Activated CD4-positive, alpha-beta T cell treated with anti-CD3 and anti-CD28 coated beads, Interleukin-2, amount 50 U/mL, for 4 hours (primary cell): Measurements from ENCODE around the gene AGFG1.

ENCODE experiments used
- DNase-seq, 2 experiments: peaks; one replicate each; pipeline ENCODE4 v3.0.0-alpha.2; 2020

The AGFG1 gene, protein sequence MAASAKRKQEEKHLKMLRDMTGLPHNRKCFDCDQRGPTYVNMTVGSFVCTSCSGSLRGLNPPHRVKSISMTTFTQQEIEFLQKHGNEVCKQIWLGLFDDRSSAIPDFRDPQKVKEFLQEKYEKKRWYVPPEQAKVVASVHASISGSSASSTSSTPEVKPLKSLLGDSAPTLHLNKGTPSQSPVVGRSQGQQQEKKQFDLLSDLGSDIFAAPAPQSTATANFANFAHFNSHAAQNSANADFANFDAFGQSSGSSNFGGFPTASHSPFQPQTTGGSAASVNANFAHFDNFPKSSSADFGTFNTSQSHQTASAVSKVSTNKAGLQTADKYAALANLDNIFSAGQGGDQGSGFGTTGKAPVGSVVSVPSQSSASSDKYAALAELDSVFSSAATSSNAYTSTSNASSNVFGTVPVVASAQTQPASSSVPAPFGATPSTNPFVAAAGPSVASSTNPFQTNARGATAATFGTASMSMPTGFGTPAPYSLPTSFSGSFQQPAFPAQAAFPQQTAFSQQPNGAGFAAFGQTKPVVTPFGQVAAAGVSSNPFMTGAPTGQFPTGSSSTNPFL

DNA sequence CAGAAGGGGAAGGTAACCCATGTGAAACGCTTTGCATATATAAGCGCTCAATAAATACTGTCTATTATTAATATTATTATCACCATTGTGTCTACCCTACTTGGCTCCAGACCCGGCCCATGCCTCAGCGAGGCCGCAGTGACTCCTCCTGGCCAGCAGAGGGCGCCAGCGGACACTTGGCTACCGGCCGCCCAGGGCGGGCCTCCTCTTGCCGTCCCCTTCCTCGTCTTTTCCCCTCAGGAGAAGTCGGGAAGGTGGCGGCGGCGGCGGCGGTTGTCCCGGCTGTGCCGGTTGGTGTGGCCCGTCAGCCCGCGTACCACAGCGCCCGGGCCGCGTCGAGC lies at the start of gene AGFG1:
Gene AGFG1, plus strand, starts transcription at position 233 of the 341 bp plus-strand sequence. CDS start 266 bp downstream, outside the sequence.
- peak; percentile 83 to 85 for DNase-seq

DNA sequence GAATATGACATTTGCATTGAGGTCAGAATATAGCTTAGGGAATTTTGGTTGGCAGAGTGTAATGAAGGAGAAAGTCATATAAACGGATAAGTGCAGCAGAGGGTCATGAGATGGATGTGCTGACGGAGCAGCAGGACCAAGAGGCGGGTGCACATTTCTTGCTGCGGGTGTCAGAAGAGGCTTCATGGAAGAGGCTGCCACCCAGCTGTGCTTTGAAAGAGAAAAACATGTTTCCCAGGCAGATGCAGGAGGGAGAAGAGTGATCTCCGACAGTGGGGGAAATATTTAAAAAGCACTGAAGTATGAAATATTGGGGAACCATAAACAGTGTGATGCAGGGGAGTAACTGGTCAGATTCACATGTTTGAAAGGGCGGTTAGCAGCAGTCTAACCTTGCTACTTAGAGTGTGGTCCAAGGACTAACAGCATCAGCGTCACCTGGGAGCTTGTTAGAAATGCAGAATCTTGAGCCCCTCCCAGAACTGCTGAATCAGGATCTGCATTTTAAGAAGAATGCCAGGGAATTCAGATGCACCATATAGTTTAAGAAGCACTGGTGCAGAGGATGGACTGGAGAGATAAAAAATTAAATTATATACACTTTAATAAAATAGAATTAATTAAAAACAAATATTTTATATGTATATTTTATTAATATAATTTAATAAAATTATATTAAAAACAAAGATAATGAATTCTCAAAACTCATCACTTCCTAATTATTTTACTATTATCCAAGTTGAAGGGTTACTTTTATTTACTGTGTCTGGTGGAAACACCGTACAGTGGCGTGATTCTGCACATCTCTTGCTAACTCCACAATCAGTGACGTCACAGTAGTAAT lies 48.1 kb upstream of the AGFG1 start:
- no peak for DNase-seq

GRCh38 chr2:227428731-227429285 lies 43.1 kb upstream of the AGFG1 start:
- no peak for DNase-seq

- no peak for DNase-seq
These were observed 41.3 kb upstream of the AGFG1 start for GRCh38 chr2:227430639-227431038.

DNA sequence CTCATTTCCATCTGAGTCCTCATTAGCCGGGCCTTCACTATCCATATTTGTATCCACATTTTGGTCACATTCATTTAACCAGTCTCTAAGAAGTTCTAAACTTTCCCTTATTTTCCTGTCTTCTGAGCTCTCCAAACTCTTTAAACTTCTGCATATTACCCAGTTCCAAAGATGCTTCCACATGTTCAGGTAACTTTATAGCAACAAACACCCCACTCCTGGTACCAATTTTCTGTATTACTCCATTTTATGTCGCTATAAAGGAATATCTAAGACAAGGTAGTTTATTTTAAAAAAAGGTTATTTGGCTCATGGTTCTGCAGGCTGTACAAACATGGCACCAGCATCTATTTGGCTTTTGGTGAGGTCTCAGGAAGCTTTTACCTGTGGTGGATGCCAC lies 38.8 kb upstream of the AGFG1 start:
- no peak for DNase-seq

DNA sequence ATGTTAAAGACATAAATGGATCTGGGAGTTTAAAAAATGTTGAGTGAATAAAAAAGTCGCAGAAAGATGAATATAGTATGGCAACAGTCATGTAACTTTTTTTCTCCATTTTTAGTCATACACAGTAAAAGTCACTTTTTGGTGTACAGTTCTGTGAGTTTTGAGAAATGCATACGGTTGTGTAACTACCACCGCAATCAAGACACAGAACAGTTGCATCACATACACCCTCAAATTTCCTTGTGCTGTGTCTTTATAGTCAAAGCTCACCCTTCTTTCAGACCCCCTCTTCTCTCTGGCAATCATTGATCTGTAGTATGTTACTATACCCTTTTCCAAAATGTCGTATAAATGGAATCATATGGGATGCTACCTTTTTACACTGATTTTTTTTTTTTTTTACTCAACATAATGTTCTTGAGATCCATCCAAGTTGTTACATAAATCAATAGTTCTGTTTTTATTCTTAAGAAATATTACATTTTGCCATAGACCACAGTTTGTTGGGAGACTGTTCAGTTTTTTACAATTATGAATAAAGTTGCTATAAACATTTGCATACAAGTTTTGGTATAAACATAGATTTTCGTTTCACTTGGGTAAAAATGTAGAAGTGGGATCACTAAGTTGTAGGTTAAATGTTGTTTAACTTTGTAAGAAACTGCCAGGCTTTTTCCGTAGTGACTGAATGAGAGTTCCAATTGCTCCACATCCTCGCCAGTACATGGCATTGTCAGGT lies 35.4 kb upstream of the AGFG1 start:
- DNase-seq = no peak

GRCh38 chr2:227439214-227439613 lies 32.7 kb upstream of the AGFG1 start:
- DNase-seq = no peak

DNA sequence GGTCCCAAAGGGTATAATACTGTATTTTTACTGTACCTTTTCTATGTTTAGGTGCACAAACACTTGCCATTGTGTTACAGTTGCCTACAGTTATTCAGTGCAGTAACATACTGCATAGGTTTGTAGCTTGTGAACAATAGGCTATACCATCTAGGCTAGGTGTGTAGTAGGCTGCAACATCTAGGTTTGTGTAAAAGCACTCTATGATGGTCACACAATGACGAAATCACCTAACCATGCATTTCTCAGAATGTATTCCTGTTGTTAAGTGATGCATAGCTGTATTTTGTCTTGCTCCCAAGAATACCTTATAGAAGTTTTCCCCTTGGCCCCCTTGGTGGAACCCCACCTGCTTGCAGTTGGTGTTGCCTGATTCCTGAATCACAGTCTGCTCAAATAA lies 29.3 kb upstream of the AGFG1 start:
- no peak for DNase-seq

DNA sequence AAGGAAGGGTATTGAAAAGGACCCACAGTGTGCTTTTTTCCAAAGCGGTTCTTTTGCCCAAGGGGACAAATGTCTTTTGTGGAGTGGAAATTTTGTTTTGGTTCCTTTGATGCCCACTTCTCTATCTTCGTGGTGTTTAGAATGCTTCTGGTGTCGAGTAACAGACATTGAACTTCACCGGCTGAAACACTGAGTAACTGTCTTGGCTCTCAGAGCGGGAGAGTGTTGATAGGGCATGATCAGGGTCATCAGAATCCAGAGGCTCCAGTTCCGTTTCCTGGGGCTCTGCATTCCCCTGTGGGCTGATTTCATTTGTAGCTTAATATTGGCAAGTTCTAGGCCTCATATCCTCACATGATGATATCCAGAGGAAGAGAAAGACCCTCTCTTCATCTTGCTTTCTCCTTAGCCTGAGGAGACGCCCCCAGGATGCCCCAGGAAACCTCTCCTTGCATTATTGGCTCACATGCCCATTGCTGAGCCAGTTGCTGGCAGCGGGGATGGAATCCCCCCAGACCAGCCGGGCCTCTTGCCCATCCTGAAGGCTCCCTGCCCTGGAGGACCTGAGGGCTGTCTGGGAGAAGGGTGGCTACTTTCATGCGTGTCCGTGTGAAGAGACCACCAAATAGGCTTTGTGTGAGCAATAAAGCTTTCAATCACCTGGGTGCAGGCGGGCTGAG lies 27.9 kb upstream of the AGFG1 start:
- DNase-seq = no peak

DNA sequence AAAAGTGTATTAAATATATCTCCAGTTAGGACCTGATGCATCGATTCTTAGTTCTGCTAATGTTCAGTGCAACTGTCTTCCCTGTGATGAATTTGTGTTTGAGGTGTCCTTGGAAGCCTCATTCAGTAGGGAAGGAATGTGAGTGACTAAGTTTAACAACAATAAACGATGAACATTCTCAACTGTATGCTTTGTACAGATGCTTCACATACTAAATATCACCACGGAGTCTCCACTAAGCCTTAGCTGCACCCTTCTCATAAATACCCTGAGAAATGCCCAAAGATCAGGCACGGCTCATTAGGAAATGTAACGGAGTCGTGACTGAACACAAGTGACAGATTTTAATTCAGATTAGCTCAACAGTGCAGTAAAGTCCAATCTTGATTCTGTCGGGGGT lies 24.4 kb upstream of the AGFG1 start:
- no peak for DNase-seq

- DNase-seq = no peak
These were observed 21.6 kb upstream of the AGFG1 start for GRCh38 chr2:227450311-227450841.

DNA sequence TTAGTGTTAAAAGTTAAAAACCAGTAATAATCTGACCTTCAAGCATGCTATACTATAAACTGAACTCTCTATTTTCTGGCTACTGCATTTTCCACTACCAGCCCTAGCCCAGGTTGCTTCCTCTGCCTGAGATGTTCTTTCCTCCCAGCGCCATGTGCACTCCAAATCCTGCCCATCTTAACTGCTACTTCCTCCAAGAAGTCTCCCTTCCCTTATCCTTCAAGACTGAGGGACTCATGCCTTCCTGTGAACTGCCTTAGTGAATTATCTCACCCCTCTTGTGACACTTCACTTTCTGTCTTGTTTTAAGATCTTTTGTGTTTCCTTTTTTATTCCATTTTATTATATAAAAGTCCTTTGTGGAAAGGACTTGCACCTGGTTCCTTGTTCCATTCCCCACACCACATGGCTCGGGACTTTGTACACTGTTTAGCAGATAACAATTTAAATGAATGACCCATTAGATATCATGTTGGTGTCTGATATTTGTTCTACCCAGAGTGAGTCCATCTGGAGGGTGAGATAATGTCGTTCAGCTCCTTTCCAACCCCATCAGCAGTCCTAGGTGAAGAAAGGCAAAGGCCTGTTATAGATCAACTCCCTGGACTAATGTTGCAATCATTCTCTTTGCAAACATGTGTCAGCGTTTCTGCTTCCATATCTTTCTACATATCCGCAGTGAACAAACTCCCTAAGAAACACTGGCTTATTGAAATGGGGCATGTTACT lies 20.9 kb upstream of the AGFG1 start:
- no peak for DNase-seq

DNA sequence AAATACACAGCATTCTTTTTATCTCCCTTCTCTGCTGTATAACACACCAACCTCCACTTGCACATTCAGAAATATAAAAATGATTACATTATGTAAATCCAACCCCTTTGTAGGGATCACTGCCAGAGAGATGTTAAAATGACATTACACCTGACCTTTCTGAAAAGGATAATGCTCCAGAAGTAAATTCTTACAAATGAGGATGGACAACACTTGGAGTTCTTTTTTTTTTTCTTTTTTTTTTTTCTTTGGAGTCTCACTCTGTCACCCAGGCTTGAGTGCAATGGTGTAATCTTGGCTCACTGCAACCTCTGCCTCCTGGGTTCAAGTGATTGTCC lies 20.3 kb upstream of the AGFG1 start:
- DNase-seq = no peak

GRCh38 chr2:227453810-227454209 lies 18.1 kb upstream of the AGFG1 start:
- DNase-seq = no peak

- DNase-seq = no peak
These were observed 17.6 kb upstream of the AGFG1 start for GRCh38 chr2:227454323-227454860.

DNA sequence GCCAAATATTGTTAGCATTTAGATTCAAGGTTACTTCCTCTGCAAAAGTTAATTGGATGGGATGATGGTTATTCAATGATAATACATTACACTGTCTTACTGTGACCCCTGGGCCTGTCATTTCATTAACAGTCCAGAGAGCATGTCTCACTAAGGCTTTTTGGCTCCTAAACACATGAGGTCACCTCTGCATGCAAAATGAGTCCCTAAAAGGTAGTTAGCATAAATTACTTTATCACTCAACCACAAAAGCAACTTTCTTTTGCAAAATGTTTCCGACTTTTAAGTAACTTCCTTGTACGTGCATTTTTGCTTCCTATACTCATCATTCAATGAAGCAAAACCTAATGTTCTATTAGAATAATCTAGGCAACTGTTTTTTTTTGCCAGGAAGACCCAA lies 16.8 kb upstream of the AGFG1 start:
- no peak for DNase-seq

DNA sequence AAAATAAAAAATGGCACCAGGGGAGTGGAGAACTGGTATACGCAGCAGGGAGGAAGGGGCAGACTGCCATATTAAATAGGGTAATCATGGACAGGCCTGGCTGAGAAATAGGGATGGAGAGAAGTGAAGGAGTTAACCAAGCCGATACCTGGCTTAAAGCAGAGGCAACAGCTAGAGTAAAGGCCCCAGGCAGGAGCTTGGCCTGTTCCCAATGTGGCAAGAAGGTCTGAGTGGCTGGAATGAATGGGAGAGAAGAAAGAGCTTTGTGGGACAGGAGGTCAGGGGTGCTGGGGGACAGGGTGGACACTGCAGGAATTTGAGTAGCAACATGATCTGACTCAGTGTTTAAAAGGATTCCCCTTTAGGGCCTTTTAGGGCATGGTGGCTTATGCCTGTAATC lies 15.9 kb upstream of the AGFG1 start:
- DNase-seq = no peak

- no peak for DNase-seq
These were observed 15.2 kb upstream of the AGFG1 start for GRCh38 chr2:227456772-227457171.

DNA sequence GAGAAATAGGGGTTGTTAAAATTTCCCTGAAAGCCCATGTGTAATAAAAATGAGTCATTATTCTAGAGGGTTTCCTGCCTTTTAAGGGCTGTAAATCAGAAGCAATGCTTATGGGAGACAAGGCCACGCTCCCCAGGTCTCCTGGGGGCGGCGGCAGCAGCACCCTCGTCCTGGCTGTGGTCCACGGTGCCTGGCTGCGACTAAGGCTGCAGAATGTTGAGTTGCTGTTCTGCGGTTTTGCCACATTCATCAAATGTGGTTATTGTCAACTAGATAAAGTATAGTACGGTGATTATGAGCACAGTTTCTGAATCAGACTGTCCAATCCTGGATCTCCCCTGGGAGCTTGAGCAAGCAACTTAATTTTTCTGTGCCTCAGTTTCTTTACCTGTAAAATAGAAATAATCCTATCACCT lies 11.9 kb upstream of the AGFG1 start:
- peak; percentile 65 to 78 for DNase-seq

DNA sequence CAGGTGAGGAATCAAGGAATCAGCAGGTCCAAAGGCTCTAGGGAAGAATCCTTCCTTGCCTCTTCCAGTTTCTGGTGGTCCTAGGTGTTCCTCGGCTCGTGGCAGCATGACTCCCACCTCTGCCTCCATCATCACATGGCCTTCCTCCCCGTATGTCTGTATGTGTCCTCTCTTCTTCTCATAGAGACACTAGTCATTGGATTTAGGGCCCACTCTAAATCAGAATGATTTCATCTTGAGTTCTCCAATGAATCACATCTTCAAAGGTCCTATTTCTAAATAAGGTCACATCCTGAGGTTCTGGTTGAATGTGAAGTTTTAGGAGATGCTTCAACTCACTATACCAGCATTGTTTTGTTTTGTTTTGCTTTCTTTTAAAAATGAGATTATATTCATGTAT lies 11.1 kb upstream of the AGFG1 start:
- DNase-seq = no peak

DNA sequence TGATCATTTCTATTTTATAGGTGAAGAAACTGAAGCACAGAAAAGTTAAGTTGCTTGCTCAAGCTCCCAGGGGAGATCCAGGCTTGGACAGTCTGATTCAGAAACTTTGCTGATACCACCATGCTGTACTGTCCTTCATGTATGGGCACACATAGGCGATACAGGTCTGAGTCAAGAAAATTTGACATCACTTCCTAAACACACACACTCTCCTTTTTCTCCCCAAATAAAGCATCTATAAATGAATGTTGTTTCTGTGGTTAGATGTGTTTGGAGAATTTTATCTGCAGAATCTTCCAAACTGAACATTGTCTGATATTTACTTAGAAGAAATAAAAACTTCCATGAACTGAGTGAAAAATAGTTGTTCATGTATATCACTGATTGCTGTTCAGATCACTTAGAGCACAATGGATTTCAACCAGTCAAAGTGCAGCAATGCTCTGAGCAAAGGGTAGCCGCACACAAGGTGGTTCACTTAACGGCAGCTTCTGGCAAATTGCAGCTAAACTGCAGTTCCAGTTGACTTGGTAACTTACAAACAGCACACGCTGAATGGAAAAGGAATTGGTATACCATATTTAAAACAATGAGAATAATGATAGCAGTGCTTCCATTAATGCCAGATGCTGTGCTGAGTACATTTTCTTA lies 10.0 kb upstream of the AGFG1 start:
- no peak for DNase-seq
